ENCODE measurements around the gene FOLR1. TPM values are rescaled to one million over a fixed set of nuclear protein-coding genes. Genes with fewer than 3 reads are reported as not detected.
"Not testable (repeated sequence)": the region's sequence is repeated elsewhere in the genome, so short reads cannot be mapped to it uniquely, and the experiment has no call there.

Gene FOLR1
- not detected for total RNA-seq

GRCh38 chr11:72191961-72192381, at the start of gene FOLR1:
TSS of gene FOLR1 (plus strand) at chr11:72192140. CDS start at chr11:72192174, 34 bp downstream.
- Histone ChIP-seq H3K4me1 (no peaks in the 10 kb centered on the region), H3K27ac (no peak within 1 kb of the TSS), H3K4me3 (no peak within 1 kb of the TSS), H3K9me3 (no peaks in the 10 kb centered on the region), H3K27me3 (no peaks in the 10 kb centered on the region), H3K36me3 (no peaks in the 10 kb centered on the region)
- DNase-seq (ENCODE audit: low spot score in 2 of 2): no peak
- no peak for TF ChIP-seq CTCF (IDR thresholded peaks at IDR 0.05)
- intact Hi-C loops (cut with DNase I): no loop called here

- intact Hi-C loops (cut with DNase I); H3K27me3 ChIP-seq; H3K27ac ChIP-seq; H3K9me3 ChIP-seq; H3K4me1 ChIP-seq; H3K4me3 ChIP-seq; DNase-seq (ENCODE audit: low spot score in 2 of 2); H3K36me3 ChIP-seq: not testable (repeated sequence)
Observed at GRCh38 chr11:72142543-72142942, 49.4 kb upstream of the FOLR1 start.

- H3K36me3 ChIP-seq: no peaks in the 10 kb centered on the region
- no peaks in the 10 kb centered on the region for H3K9me3 ChIP-seq
- intact Hi-C loops (cut with DNase I): loop anchor here (1.0 kb wide), 2 partner anchors 120 to 168 kb away; no protein-coding TSS in a partner anchor
Observed at GRCh38 chr11:72144807-72145565, 47.0 kb upstream of the FOLR1 start.

GRCh38 chr11:72146625-72147024, 45.3 kb upstream of the FOLR1 start:
- Histone ChIP-seq H3K4me1 (no peaks in the 10 kb centered on the region), H3K36me3 (no peaks in the 10 kb centered on the region), H3K9me3 (no peaks in the 10 kb centered on the region), H3K27me3 (no peaks in the 10 kb centered on the region), H3K27ac (no peak overlapping the region), H3K4me3 (no peak overlapping the region)
- TF ChIP-seq CTCF (IDR thresholded peaks at IDR 0.05): no peak
- no peak for DNase-seq (ENCODE audit: low spot score in 2 of 2)
- intact Hi-C loops (cut with DNase I): no loop called here

More at GRCh38 chr11:72144807-72145565, 47.0 kb upstream of the FOLR1 start:
- no peak overlapping the region for H3K4me3 ChIP-seq
- H3K27me3 ChIP-seq: no peaks in the 10 kb centered on the region
- DNase-seq (ENCODE audit: low spot score in 2 of 2): no peak
- no peaks in the 10 kb centered on the region for H3K4me1 ChIP-seq
- TF ChIP-seq CTCF (IDR thresholded peaks at IDR 0.05): no peak
- H3K27ac ChIP-seq: no peak overlapping the region

GRCh38 chr11:72150882-72151281, 41.1 kb upstream of the FOLR1 start:
- Histone ChIP-seq H3K4me3 (no peak overlapping the region), H3K27me3 (no peaks in the 10 kb centered on the region), H3K27ac (no peak overlapping the region), H3K9me3 (no peaks in the 10 kb centered on the region), H3K36me3 (no peaks in the 10 kb centered on the region), H3K4me1 (no peaks in the 10 kb centered on the region)
- no peak for TF ChIP-seq CTCF (IDR thresholded peaks at IDR 0.05)
- intact Hi-C loops (cut with DNase I): no loop called here
- no peak for DNase-seq (ENCODE audit: low spot score in 2 of 2)

- H3K4me3 ChIP-seq; H3K27ac ChIP-seq; intact Hi-C loops (cut with DNase I); H3K4me1 ChIP-seq; H3K36me3 ChIP-seq; H3K9me3 ChIP-seq; DNase-seq (ENCODE audit: low spot score in 2 of 2); H3K27me3 ChIP-seq: not testable (repeated sequence)
Observed at GRCh38 chr11:72153874-72154273, 38.1 kb upstream of the FOLR1 start.

Data from ascending aorta (tissue), 2 donors.